CD4-positive, alpha-beta T cell treated with Interleukin-10 for 1 hour (primary cell): ENCODE measurements around the gene TMEM134.

Experiments
- DNase-seq: peaks from one replicate; pipeline ENCODE4 v3.0.0-alpha.2; 2020

The TMEM134 gene

DNA sequence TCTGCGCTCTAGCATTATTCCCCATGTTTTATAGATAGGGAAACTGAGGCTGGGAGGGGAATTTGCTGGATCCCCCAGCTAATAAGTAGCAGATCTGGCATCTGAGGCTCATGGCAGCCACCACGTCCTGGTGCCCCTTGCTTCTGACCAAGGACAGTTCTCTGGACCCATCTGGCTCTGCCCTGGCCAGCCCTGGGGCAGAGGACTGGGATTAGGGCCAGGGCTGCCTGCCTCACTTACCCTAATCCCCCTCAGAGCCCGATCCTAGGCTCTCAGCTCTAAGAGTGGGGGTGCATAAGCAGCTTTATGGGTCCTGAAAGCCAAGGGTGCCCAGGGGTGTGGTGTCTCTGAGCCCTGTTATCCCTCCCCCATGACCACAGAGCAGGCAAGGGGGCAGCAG, 14.0 kb downstream of the TMEM134 start, which contains the start of gene CABP4:
Gene CABP4, plus strand, starts transcription at position 301 of the 400 bp plus-strand sequence. Its CDS starts 70 bp downstream, at position 371.
- DNase-seq: no peak

DNA sequence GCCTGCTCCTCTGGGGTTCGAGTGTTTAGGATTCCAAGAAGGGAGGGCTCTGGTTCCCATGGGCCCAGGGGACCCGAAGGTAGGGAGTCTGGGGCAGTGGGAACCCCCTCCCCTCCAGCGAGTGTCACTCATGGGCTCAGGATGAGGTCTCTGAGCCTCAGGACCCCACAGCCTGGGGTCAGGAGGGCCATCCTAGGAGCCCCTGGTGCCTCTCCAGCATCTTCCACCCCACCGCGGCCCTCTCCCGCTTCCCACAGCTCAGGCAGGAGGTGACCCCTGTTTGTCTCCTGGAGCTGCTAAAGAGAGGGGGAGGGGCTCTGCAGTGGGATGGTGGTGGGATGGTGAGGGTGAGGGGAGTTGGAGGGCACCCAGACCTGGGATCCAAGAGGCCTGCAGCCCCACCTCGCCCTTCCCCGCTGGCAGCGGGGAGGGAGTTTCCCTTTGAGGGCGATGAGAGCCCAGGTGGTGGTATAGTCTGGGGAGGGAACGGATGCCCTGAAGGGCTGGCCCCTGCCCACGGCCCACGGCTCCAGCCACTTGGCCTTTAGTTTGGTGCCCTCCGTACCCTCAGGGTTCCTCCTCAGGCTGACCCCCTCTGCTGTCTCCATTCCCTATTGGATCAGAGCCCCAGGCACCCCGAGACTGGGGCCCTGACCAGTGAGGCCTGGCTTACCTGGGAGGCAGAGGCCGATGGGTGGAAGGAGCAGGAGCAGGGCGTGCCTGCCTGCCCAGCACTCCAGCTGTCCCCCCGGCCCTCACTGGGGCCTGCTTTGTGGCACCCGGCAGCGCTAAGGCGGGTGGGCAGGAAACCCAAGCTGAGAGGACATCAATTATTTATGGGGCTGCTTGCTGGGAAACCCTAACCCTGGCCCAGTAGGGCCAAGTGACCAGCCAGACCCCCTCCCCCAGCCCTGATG, 15.0 kb downstream of the TMEM134 start:
- DNase-seq: no peak

GRCh38 chr11:67452141-67452952, 16.7 kb downstream of the TMEM134 start, which contains the start of gene GPR152:
GPR152 (minus strand) TSS chr11:67452729; CDS start chr11:67452724, 5 bp downstream.
- DNase-seq: no peak

DNA sequence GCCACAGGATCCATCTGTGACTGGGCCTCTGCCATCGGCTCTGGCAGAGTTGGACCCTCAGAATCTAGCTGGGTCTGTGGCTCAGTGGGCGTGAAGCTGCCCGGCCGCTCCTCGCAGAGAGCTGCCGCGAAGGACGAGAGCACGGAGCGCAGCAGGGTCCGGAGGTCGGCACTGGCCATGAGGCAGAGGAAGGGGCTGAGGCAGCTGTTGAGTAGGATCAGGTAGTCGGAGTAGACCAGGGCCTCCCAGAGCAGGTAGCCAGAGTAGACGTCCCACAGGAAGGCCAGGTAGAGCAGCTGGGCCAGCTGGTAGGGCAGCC, 17.4 kb downstream of the TMEM134 start:
- no peak for DNase-seq

DNA sequence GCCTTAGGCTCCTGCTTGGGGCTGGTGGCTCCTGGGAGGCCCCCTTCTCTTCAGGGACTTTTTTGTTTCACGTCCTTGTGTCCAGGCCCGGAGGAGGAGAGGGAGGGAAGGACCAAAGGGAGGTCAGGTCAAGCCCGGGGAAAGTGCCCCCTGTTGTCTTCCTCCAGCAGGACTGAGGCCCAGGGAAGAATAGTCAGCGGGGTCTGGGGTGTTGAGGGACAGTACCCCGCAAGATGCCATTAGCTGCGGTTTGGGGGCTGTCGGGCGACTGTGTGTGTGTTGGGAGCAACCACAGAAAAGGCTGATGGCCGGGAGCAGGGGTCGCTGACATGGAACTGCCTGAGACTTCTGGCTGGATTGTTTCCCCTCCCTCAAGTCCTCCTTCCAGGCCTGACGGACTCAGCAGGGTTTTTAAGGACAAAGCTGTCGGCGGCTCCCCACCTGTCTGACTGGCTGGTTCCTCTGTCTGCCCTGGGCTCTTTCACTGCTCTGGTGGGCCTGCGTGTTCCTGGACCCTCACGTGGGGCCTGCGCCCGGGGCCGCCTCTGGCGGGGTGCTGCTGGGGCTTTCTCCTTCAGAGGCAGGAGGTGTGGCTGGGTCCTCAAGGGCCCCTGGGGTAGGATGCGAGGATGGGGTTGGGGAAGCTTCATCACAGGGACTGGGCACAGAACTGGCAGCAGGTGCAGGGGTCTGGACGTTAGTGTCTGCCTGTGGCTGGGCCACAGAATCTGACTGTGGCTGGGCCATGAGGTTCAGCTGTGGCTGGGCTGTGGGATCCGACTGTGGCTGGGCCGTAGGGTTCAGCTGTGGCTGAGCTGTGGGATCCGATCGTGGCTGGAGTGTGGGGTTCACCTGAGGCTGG, 18.0 kb downstream of the TMEM134 start:
- DNase-seq: no peak

- DNase-seq: no peak
Measured at GRCh38 chr11:67449116-67449844, 19.8 kb downstream of the TMEM134 start.

DNA sequence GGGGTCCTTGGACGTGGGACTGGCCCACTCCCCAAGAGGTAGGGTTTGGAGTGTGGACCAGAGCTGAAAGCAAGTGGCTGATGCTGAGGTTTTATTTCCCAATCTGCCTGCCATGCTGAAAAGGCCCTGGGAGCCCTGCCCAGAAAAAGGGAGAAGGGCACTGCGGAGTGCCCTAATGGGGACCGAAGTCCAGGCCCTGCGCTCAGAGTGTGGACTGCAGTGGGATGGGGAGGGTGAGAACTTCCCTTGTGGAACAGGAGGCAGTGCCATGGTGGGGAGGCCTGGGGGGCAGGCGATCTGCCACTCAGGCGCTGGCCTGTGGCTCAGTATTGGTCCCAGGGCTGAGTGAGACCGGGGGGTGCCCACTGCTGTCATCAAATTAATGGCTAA, 20.8 kb downstream of the TMEM134 start:
- DNase-seq: no peak

DNA sequence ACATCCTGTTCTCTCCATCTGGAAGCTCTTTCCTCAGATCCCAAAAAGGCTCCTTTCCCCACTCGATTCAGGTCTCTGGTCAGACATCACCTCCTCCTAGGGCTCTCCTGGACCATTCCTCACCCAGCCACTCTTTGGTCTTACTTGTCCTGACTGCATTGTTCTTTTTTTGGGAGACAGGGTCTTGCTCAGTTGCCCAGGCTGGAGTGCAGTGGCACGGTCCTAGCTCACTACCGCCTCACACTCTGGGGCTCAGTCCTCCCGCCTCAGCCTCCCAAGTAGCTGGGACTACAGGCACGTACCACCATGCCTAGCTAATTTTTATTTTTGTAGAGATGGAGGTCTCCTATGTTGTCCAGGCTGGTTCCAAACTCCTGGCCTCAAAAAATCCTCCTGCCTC, 23.5 kb downstream of the TMEM134 start:
- no peak for DNase-seq

GRCh38 chr11:67442504-67443404, 26.3 kb downstream of the TMEM134 start:
- DNase-seq: no peak

DNA sequence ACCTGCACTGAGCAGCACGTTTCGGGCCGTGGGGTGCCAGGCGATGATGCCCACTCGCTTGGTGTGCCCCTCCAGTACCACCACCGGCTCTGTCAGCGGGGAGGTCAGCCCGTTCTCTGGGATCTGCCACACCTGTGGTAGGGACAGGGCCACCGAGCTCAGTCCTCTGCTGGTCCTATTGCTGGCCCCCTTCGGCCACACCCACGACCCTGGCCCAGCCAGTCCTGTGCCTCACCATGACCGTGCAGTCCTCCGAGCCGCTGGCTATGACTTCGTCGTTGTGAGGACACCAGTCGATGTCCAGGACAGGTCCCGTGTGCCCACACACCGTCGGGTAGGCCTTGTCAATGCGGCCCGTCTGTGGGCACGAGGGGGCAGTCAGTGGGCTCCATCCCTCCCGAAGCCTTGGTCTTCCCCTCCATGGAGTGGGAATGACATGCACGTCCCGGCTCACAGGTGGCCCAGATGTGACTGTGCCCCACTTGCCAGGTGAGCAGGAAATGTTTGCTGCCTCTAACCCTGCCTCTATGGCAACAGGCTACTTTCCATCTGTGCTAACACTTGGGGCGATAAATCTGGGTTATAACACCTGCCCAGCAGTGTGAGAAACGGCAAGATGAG, 27.2 kb downstream of the TMEM134 start:
- DNase-seq: peak; percentile 46

DNA sequence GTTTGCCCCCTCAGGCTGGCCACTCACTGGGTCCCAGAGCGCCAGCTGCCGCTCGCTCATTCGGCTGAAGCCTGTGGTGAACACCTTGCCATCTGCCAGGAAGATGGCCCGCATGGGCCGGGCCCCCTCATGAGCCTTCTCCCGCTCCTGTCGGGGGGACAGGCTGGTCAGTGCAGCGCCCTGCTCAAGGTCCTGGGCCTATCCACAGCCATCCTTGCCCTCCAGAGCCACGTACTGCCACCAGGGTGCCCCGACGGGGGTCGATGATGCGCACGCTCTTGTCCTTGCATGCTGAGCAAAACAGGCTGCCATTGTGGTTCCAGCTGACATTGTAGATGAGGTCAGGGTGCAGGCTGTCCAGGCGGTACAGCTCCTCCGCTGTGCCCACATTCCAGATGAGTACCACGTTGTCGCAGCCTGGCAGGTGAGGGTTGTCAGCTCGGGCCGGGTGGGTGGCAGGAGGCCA, 27.9 kb downstream of the TMEM134 start:
- no peak for DNase-seq

GRCh38 chr11:67440229-67441097, 28.6 kb downstream of the TMEM134 start:
- no peak for DNase-seq

DNA sequence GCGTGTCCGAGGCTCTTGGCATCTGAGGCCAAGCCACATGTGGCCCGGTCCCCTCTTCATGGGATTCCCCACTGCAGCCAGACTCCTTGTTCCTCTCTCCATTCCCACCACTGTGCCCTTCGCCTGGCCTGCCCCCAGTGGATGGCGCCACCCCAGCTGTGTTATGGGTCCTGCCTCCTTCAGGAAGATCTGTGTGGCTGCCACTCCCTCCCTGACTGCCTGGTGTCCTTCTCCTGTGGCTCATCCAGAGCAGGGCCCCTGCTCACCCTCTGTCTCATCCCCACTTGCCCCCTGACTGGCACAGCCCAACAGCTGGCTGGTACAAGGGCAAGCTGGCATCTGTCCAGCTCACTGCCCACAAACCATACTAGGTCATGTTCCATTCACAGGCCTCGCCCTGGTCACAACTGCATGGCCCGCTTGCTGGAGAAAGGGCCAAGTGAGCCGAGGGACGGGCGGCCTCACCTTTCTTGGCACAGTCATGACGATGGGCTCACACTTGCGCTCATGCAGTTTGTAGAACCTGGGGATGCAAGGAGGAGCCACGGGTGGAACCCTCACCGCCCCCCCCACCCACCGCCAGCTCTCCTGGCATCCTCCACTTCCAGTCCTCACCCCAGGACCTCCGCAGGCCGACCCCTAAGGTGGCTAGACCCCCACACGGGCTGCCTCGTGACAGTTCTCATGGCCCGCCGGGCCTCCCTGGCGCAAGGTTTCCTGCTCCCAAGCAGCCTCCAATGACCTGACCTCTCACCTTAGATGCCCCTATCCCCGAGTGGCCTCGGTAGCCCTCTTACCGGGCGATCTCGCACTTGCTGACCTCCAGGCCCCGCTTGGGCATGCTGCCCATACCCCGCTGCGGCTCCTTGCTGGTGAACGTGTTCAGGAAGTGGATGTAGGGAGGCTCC, 29.5 kb downstream of the TMEM134 start:
- no peak for DNase-seq

DNA sequence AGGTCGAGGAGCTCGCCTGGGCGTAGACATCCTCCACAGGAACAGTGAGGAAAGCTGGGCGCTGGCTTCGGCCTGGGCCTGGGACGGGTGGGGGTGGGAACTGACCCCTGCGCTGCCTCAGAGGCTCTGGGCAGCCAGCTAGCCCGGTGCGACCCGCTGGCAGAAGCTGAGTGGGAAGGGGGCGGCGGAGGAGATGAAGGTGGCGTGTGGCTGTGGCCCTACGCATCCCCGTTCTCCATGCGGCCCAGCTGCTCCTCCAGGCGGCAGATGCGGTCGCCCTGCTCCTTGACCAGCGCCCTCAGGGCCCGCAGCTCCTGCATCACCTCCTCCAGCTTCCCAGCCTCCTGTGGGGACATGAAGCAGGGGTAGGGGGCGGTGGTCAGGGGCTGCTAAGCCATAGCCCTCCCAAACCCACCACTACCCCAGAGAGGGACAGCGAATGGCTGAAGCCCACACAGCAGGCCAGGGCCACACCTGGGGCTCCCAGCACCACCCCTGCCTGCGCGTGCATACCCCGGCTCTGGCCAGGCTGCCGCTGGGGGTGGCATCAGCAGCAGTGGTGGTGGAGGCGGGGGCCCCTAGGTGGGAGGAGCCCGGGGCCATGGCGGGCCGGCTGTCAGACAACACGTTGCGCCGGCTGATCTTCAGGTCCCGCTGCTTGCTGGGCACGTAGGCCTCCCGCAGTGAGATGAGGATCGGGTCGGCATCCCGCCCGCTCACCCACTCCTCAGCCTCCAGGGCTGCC, 30.7 kb downstream of the TMEM134 start:
- DNase-seq: peak; percentile 79

DNA sequence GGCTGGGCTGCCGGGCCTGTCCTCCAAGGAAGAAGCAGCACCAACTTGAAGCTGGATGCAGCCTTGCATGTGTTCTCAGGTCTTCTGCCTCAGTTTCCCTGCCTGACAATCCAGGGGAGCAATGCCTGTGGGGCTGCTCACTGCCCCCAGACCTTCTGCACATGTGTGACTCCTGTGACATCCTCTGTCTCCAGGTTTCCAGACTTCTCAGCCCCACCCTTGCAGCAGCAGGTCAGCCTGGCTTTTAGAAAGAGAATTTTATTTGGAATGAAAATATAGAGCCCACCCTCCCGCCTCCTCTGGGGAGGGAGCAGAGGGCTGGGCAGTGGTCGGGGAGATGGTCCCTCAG, 31.3 kb downstream of the TMEM134 start:
- DNase-seq: no peak

DNA sequence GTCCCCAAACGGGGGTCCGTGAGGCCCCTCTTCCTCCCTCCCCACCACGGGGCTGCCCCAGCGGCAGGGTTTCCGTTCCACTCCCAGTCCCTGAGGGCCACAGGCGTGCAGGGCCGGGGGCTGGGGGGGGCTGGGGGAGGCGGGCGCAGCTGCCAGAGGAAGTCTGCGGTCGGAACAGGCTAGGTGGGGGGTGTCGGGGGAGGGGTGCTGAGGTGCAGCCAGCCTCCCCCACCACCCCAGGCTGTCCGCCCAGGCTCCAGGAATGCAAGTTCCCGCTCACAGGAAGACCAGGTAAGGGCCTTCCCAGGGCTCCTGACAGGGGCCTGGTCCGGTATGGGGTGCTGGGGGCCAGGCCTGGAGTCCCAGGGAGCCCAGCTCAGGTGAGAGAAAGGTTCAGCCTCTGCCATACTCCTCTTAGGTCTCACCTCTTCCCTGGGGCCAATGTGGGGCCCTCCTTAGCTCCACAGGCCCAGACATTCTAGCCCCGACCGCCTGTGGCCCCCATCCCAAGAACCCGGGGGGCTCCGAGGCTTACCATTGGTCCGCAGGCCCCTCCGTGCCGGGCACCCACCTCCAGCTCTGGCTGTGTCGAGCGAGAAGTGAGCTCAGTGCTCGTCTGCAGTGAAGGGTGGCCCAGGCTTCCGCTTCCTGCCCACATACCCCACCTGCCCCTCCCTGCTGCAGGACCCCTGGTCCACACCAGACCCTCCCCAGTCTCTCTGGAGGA, 31.8 kb downstream of the TMEM134 start, which contains the start of gene PTPRCAP:
Gene PTPRCAP, minus strand, starts transcription at position 601 of the 727 bp plus-strand sequence. Its CDS starts 63 bp downstream, at position 538.
- DNase-seq: peak; percentile 78
